Gastrocnemius medialis (tissue), 4 donors: ENCODE measurements around the gene CAMSAP1. TPM values are rescaled to one million over a fixed set of nuclear protein-coding genes. Genes with fewer than 3 reads are reported as not detected.

Experiments used
- ATAC-seq, 2 donors: fragments of 150-250 bp; one replicate each; pipeline ENCODE4 v1.9.1; 2016
- DNase-seq, 2 donors: peaks; one replicate each; pipeline ENCODE4 v3.0.0-alpha.2; 2019
- H3K27ac ChIP-seq, 4 donors: fragments of 200-600 bp; sonication (generic); 1 replicate in 1 of 4; 2 replicates in 3 of 4; pipeline ENCODE4 v1.5.1; 2016 to 2018; ENCODE audit warnings: mild to moderate bottlenecking in 2 of 4, moderate library complexity in 1 of 4
- H3K27me3 ChIP-seq, 3 donors: fragments of 200-600 bp; sonication (generic) in 2 of 3; 1 replicate in 1 of 3; 2 replicates in 2 of 3; pipeline versions ENCODE4 v1.5.1 to v1.6.0; 2016 to 2019; ENCODE audit warnings: mild to moderate bottlenecking in 1 of 3, moderate library complexity in 1 of 3
- H3K36me3 ChIP-seq, 2 donors: fragments of 200-600 bp; sonication (generic) in 1 of 2; one replicate each; pipeline ENCODE4 v1.5.1; 2017 to 2018
- H3K4me1 ChIP-seq, 2 donors: fragments of 200-600 bp; sonication (generic) in 1 of 2; one replicate each; pipeline ENCODE4 v1.5.1; 2016 to 2017; ENCODE audit warnings: mild to moderate bottlenecking in 2 of 2
- H3K4me3 ChIP-seq, 4 donors: fragments of 200-600 bp; sonication (generic) in 3 of 4; 1 replicate in 1 of 4; 2 replicates in 3 of 4; pipeline ENCODE4 v1.5.1; 2016 to 2019; ENCODE audit warnings: mild to moderate bottlenecking in 2 of 4
- H3K9me3 ChIP-seq, 3 donors: fragments of 200-600 bp; sonication (generic) in 2 of 3; 1 replicate in 1 of 3; 2 replicates in 2 of 3; pipeline ENCODE4 v1.5.1; 2016 to 2019
- CTCF ChIP-seq, 5 experiments: fragments of 450-650 bp in 3 of 5; fragments of 200-600 bp in 2 of 5; sonication (generic) in 2 of 5; IDR thresholded peaks in 4 of 5; conservative IDR thresholded peaks in 1 of 5; 1 replicate in 4 of 5; 2 replicates in 1 of 5; pipeline ENCODE4 v1.5.1; 2016 to 2019; ENCODE audit warnings: antibody characterized with exemption in 5 of 5, mild to moderate bottlenecking in 3 of 5, moderate library complexity in 3 of 5
- POLR2A ChIP-seq, 2 donors: fragments of 450-650 bp; IDR thresholded peaks; one replicate each; pipeline ENCODE4 v1.6.1; 2017; ENCODE audit warnings: antibody characterized with exemption in 2 of 2, mild to moderate bottlenecking in 2 of 2, moderate library complexity in 2 of 2
- in situ Hi-C, 4 donors: fragments of 200-750 bp; cut with MboI; loops; one replicate each; pipeline versions ENCODE4 v1.15.0 to v1.8.0; 2017; ENCODE audit warnings: low sequenced_read_pairs in 4 of 4
- intact Hi-C: fragments of 100-400 bp; cut with DNase I; formaldehyde crosslinking; loops from one replicate; pipeline ENCODE4 v1.15.1; 2023; ENCODE audit warnings: low total_unique reads
- total RNA-seq, 4 donors: library from RNA; depleted of rRNA; stranded (reverse); fragments of >200 nt; gene quantifications; one replicate each; pipeline versions ENCODE4 v1.1.0 to v1.2.3, GENCODE V29; 2016

The CAMSAP1 gene
- total RNA-seq, 4 donors from 2014 or later = 54.8 to 94.9 (median 82.9) TPM

GRCh38 chr9:135924628-135925338, 17.4 kb upstream of the CAMSAP1 start:
- no peaks in the 10 kb centered on the region for H3K9me3 ChIP-seq
- in situ Hi-C loops = no loop called here
- no peaks in the 10 kb centered on the region for H3K27me3 ChIP-seq
- intact Hi-C loops = no loop called here
- DNase-seq = no peak
- peak overlapping the region; percentile 95 to 99 (median 96) for H3K27ac ChIP-seq
- ATAC-seq = no peak
- peaks cover 0 to 30% of the 10 kb centered on the region in 2 donors for H3K36me3 ChIP-seq
- H3K4me3 ChIP-seq = no peak overlapping the region
- H3K4me1 ChIP-seq = peaks cover 16 to 34% of the 10 kb centered on the region in 2 donors
- TF ChIP-seq POLR2A (IDR thresholded peaks at IDR 0.05) = no peak

GRCh38 chr9:135923508-135923907, 16.2 kb upstream of the CAMSAP1 start:
- intact Hi-C loops = no loop called here
- no peak for DNase-seq
- no peaks in the 10 kb centered on the region for H3K9me3 ChIP-seq
- peak overlapping the region; percentile 1 to 99 (median 82) for H3K27ac ChIP-seq
- no peak for TF ChIP-seq CTCF (IDR thresholded peaks at IDR 0.05 in 4 of 5, conservative IDR thresholded peaks at IDR 0.05 in 1 of 5)
- H3K4me1 ChIP-seq = peaks cover 13 to 31% of the 10 kb centered on the region in 2 donors
- in situ Hi-C loops = no loop called here
- peaks cover 0 to 30% of the 10 kb centered on the region in 2 donors for H3K36me3 ChIP-seq
- H3K27me3 ChIP-seq = no peaks in the 10 kb centered on the region
- no peak overlapping the region for H3K4me3 ChIP-seq
- ATAC-seq = no peak

- no peak for TF ChIP-seq CTCF (IDR thresholded peaks at IDR 0.05 in 4 of 5, conservative IDR thresholded peaks at IDR 0.05 in 1 of 5)
- no peak for TF ChIP-seq POLR2A (IDR thresholded peaks at IDR 0.05)
- intact Hi-C loops (no loop called here), in situ Hi-C loops (no loop called here)
- no peak overlapping the region for H3K4me3 ChIP-seq
- H3K9me3 ChIP-seq = no peaks in the 10 kb centered on the region
- no peaks in the 10 kb centered on the region for H3K27me3 ChIP-seq
- peaks cover 0 to 30% of the 10 kb centered on the region in 2 donors for H3K36me3 ChIP-seq
- peak in 1 of 2 donors; percentile 11 for DNase-seq
- H3K27ac ChIP-seq = peak overlapping the region; percentile 50 to 99 (median 82)
- peak in 1 of 2 donors; percentile 3 for ATAC-seq
- peaks cover 4 to 19% of the 10 kb centered on the region in 2 donors for H3K4me1 ChIP-seq
These were observed 14.5 kb upstream of the CAMSAP1 start for GRCh38 chr9:135921749-135922310.

- peaks cover 0 to 36% of the 10 kb centered on the region in 2 donors for H3K36me3 ChIP-seq
- peak in 1 of 2 donors; percentile 19 for DNase-seq
- peaks cover 0 to 14% of the 10 kb centered on the region in 2 donors for H3K4me1 ChIP-seq
- ATAC-seq = peak; percentile 20 to 23
- no peaks in the 10 kb centered on the region for H3K27me3 ChIP-seq
- in situ Hi-C loops = no loop called here
- intact Hi-C loops = no loop called here
- H3K27ac ChIP-seq = peak overlapping the region; percentile 50 to 99 (median 82)
- H3K9me3 ChIP-seq = no peaks in the 10 kb centered on the region
- H3K4me3 ChIP-seq = no peak overlapping the region
- TF ChIP-seq POLR2A (IDR thresholded peaks at IDR 0.05) = no peak
- TF ChIP-seq CTCF (IDR thresholded peaks at IDR 0.05 in 4 of 5, conservative IDR thresholded peaks at IDR 0.05 in 1 of 5) = no peak
These were observed 13.7 kb upstream of the CAMSAP1 start for GRCh38 chr9:135920973-135921585.
